Inflammatory macrophage treated with lipopolysaccharide for 4 hours (primary cell): Measurements from ENCODE around the gene LARGE1.

Source experiments
- DNase-seq: peaks from one replicate; pipeline ENCODE4 v3.0.0-alpha.2; 2020

Gene LARGE1

DNA sequence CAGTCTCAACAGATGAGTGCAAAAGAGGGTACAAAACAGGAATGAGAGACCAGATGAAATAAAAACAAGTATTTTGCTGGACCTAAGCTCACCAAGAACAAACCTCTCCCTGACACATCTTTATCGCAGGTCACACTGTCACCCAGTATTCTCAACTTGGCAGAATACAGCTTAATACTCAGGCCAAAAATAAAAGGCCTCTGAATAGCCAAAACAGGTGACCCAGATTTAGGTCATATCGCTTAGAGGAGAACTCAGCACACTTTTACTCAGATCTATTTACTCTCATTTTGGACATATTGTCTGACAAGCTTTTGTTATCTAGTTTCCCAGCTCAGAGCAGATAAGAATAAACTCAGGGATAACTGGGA, 645.2 kb downstream of the LARGE1 start:
- no peak for DNase-seq

DNA sequence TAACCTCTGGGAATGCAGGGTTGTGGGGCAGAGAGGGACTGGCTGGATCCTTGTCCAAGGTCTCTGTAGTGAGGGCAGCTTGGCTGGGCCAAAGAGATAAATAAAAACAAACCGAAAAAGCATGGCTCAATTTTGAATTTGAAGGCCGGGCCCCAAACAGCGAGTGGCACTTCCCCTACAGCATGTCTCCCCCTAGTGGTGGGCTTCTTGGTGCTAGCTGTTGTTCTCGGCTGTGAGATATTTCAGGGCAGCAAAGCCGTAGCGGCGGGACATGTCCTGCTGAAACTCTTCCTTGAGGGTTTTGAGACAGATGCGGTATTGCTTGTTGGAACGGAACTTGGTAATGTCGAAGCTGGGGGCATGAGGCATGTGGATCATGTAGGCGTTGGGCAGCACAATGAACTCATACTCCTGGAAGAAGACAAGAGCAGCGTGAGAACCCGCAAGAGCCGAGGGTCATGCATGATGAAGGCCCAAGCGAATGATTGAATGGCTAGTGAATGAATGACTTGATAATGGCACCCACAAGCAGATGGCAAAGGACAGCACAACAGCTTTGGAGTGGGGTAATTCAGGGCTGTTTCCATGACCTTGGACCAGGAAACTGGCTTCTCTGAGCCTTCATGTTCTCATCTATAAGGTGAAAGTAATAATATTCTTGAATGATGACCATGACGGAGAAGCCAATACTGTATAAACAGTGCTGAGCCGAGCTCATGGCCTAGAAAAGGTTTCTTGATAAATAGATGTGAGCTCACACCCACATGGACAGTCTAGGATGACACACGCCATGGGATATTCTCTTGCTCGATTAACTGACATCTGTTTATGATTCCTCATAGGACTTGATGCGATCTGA, 645.8 kb downstream of the LARGE1 start:
- DNase-seq = peak; percentile 0

DNA sequence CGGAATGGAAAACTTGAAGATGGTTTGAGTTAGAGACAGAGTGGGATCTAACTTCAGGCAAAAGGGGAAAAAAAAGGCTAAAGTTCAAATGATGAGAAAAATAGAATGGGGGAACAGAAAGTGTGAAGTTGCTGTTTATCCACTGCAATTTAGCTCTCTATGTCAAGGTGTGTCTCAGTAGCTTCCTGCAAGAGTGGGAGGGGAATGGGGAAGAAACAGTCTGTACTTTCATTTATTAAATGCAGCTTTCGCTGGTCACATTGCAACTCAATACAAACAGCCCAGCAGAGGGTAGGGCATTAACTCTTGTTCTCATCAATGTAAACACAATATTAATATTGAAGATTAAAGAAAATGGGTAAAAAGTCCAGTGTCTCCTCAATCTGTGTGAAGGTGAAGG, 647.4 kb downstream of the LARGE1 start:
- no peak for DNase-seq

DNA sequence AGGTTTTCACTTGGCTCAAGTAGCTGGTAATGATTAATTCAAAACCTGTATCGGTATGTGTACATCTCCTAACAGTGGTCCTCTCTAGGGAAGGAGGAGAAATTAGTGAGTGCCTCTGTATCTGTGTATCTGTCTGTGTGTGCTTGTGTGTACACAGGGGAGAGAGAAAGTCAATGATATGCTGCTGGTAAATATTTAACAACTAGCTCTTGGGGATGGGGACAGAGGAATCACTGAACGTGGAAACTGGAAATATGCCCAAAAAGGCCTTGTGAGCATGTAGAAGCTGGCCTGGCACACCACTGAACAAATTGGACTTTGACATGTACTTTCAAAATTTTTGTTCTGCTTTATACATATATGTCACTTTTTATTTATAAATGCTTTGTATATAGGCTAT, 648.1 kb downstream of the LARGE1 start:
- no peak for DNase-seq

DNA sequence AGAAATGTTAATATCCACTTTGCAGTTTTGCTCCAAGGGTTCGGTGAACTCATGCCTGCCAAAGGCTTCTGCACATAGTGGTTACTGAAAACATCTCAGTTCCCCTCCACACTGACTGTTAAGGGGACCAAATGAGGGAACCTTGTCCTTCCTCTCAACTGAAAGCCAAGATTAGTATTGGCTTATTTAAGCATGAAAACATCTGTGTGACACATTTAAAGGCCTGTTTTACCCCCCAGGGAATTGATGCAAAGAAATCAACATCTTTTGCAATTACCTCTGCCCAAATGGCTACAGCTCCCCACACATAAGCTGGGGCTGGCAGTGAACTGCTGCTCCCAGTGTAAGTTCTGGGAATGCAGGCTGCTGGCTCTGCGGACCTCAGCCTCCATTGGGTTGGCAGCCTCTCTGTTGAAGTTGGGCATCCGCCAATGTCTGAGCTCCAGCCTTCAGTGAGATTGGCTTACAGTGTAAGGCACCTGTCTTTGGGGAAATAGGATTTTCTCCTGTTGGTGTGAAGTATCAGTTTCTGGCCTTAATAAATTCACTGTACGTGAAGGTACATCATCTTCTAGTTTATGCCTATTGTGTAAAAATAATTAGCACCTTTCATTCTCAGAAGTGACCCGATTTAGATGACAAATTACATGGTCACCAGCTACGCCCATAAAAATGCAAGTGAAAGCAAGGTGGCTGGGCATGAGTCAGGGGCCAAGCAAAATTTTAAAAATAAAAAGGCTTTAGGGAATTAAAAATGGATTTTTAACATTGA, 648.7 kb downstream of the LARGE1 start:
- no peak for DNase-seq

DNA sequence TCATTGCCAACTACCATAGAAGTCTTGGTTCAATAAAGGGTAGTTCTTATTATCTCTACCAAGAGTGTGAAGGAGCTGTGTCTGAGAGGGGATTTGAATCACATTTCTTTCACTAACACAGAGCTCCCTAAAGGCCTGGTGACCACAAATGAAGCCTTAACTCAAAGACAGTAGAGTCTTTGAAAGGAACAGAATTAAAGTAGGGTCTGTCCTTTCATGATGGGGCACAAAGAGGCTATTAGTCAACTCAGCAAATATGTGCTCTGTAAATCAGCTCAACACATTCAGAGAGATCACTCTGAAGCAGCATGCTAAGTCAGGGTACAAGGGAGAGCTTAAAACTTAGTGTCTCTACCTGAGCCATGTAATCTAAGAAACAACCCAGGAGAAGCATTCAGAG, 649.7 kb downstream of the LARGE1 start:
- no peak for DNase-seq

DNA sequence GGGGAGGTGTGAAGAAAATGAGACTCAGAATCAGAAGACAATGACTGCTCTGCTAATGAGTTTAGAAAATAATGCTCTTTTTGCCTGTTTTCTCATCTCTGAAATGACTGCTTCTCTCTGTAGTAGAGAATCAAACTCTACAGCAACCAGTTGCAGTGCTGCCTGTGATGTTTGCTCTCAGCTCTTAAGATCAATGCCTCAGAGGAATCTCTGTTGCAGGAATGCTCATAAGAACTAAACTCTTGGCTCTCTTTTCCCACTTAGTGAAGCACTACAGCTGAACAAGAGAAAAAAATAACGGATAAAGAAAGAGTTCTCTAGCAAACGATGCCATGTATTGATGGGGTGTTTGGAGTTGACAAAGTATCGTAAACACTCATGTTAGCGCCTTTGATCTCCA, 658.6 kb downstream of the LARGE1 start:
- DNase-seq = no peak

DNA sequence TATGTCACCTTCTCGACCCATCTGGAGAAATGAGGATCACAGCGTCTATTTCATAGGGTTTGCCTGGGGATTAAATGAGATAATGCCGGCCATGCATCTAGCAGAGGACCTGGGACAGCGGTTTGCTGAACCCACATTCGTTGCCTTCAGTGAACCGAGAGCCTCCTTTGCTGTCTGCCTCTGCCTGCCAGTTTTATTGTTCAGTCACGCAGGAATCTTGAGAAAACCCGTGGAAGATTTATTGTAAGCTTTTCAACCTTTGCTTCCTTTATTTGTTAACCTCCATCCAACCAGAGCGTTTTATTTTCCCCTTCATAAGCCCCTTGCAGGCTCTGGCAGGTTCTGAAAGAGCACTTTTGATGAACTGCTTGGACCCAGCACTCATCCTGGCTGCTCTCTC, 659.8 kb downstream of the LARGE1 start:
- DNase-seq = no peak

DNA sequence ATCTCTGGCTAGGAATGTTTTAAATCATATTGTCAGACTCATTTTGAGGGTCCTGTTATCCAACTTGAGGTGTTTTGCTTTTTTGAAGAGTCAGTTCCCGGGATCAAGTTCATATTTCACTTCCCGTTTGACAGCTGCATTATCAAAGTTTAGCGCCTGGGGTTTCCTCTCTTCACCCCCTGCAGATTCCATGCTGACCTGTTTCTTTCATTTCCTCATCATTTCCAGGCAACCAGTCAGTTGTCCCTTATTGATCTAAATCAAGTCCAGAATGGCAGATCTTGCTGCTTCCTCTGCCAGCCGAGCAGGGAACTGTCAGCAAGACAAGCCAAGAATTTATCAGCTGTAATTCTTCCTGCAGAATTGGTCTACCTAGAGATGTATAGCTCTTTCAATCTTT, 664.5 kb downstream of the LARGE1 start:
- DNase-seq = no peak

DNA sequence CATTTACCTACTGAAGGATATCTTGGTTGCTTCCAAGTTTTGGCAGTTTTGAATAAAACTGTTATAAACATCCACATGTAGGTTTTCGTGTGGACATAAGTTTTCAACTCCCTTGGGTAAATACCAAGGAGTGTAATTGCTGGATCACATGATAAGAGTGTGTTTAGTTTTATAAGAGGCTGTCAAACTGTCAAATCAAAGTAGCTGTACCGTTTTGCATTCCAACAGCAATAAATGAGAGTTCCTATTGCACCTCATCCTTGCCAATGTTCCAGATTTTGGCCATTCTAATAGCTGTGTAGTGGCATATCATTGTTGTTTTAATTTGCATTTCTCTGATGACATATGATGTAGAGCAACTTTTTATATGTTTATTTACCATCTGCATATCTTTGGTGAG, 671.3 kb downstream of the LARGE1 start:
- no peak for DNase-seq

DNA sequence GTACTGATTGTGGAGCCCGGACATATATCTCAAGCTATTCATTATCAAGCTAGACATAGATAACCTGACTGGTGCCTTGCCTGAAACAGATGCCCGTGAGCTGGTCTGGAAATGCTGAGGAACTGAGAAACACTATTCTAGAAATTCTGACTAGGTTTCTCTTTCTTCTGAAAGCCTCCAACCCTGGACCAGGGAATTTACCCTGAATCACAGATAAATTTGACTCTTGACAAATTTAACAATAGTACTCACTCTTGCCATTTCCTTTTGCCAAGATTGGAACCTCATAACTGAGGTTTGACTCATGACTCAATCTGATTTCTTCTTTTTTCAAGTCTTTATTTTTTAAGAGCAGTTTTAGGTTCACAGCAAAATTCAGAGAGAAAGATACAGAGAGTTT, 672.5 kb downstream of the LARGE1 start:
- DNase-seq = no peak

DNA sequence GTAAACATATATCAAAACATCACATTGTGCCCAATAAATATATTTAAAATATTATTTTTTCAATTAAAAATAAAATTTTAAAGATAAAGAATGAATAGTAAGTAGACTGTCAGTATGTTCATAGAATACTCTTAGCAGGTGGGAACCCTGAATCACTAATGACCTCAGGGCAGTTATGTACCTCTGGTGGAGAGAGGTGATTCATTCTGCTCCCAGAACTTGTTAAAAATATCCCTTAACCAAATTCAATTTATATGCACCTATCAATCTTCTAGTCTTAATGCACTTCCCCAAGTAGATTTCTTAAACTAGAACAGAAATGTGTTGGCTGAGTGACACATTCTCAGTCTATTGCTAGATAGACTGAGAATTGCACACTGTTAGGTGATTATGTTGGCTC, 678.2 kb downstream of the LARGE1 start:
- DNase-seq = no peak

DNA sequence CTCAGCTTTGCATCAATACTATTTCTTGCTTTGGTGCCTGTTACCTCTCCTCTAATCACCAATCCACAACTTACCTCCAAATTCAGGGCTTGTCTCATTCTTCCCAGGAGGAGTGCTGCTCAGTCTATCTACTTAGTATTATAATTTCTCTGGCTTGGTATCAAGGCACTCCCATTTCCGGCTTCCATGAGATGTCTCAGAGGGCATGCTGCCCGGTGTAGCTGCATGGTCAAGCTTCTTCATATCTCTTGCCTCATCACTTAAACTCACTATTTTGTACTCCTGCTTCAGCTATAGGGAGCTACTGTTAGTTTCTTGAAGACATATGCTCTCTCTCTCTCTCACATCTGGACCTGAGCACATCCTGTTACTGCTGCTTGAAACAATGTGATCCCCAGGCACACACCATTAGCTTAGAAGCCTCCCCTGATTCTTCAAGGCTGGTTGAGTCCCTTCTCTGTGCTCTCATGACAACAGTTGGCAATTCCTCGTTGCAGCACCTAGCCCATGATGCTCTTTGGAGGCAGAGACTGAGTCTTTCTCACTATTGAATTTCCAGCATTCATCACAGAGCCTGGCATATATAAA, 679.3 kb downstream of the LARGE1 start:
- DNase-seq = no peak

DNA sequence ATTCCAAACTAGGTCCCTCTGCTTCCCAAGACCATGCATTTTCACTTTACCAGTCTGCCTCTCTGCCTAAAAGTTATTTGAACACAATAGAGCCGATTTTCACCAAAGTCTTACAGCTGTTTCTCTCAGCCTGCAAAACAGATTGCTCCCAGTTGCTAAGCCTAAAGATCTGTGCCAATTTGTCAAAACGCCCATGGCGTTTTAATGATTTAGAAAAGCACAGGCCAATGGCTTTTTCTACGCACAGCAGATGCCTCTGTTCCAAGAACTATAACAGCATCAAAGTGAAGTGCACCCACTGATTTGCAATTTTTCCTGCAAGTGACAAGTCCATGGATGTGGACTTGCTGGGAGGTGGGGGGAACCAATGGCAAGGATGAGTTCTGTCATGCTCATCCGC, 688.2 kb downstream of the LARGE1 start:
- DNase-seq = no peak

DNA sequence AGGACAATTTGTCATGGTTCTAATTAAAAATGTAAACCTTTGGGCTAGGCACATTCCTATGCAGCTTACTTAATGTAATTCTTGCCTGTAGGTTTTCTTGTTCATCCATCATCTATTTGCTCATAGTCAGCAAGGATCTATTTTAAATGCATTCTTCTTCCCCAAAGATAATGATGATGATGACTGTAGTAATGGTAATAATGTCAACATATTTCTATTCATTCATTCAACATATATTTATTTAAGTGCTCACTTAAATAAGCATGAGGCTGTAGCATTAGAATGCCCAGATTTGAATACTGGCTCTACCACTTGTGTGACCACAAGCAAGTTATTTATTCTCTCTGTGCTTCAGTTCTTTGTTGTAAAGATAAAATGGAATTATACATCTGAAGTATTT, 692.5 kb downstream of the LARGE1 start:
- no peak for DNase-seq

DNA sequence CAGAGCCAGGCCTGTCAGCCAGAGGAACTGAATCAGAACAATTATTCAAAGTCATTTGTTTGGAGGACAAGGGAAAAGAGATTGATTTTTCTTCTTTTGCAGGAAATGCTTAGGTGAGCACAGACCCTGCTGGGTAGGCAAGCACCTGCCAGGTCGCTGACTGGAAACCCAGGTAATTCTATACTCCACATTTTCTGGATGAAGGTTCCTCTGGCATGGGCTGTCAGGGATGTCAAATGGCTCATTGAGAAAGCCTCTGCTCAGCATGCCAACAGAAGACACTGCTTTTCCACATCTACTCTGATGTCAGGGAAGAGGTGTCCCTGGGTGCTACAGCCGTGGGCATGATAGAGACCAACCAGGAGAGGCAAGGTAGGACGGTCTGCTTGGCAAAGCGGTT, 695.4 kb downstream of the LARGE1 start:
- DNase-seq = no peak
